Measurements from ENCODE around the gene DIDO1.

DNA sequence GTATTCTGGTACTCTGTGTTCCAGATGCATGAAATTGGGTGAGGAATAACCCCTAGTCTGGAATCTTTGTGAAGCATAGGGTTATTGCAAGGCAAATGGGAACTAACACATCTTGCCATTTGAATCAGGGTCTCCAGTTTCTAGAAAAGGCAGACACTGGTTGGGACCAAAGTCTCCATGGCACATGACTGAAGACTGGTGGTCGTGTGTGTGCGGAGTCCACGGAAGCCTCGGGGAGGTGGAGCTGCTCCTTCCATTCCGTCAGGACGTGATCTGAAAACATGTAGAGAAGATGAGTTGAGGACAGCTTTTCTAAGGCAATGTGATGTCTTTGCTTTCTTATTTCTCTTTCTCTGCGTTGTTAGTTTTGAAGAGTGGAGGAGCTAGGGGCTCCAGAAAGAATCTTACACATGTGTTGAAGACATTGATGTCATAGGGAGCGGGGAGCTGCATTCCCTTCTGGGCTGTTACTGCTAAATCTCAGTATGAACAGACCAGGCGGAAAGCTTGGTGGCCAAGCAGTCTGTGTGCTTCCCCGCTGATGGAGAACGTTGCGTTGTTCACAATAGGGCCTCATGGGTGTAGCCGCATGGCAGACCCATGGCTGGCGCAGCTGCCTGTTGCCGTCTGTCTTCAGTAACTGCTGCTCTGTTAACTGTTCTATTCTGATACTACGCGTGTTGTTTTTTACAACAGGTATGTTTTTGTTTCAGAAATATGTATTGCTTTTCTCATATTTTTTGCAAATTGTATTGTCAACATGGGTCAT is 21.4 kb upstream of the DIDO1 start:
- TF ChIP-seq, protein P1, sequence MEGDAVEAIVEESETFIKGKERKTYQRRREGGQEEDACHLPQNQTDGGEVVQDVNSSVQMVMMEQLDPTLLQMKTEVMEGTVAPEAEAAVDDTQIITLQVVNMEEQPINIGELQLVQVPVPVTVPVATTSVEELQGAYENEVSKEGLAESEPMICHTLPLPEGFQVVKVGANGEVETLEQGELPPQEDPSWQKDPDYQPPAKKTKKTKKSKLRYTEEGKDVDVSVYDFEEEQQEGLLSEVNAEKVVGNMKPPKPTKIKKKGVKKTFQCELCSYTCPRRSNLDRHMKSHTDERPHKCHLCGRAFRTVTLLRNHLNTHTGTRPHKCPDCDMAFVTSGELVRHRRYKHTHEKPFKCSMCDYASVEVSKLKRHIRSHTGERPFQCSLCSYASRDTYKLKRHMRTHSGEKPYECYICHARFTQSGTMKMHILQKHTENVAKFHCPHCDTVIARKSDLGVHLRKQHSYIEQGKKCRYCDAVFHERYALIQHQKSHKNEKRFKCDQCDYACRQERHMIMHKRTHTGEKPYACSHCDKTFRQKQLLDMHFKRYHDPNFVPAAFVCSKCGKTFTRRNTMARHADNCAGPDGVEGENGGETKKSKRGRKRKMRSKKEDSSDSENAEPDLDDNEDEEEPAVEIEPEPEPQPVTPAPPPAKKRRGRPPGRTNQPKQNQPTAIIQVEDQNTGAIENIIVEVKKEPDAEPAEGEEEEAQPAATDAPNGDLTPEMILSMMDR (conservative IDR thresholded peaks at IDR 0.05 in 1 of 2, IDR thresholded peaks at IDR 0.05 in 1 of 2; ENCODE audit: low read depth in 1 of 2, low read length in 2 of 2) = no peak
- TF ChIP-seq EZH2 (IDR thresholded peaks at IDR 0.05; ENCODE audit: low read length, missing control alignments) = no peak
